Kidney (tissue), 14 donors: ENCODE results near the gene EXD2. TPM values are rescaled to one million over a fixed set of nuclear protein-coding genes. Genes with fewer than 3 reads are reported as not detected.

Source experiments
- DNase-seq, 5 donors: peaks; one replicate each; pipeline ENCODE4 v3.0.0-alpha.2; 2013 to 2020
- FAIRE-seq: peaks from 2 replicates; lab custom pipeline; 2012; peaks lifted over from hg19 to GRCh38; lab: Jason Lieb, UNC
- H3K27ac ChIP-seq, 2 donors: one replicate each; pipeline ENCODE4 v1.7.0; 2013; ENCODE audit warnings: low read depth in 2 of 2, low read length in 2 of 2, inconsistent platforms in 1 of 2
- H3K27me3 ChIP-seq: one replicate; pipeline ENCODE4 v1.7.1; 2013; ENCODE audit warnings: low read length, inconsistent platforms; ENCODE audit not compliant: control insufficient read depth, insufficient read depth
- H3K36me3 ChIP-seq, 3 donors: one replicate each; pipeline versions ENCODE4 v1.7.0 to v1.7.1; 2013; ENCODE audit warnings: low read length in 3 of 3, control low read depth in 1 of 3, inconsistent platforms in 1 of 3; ENCODE audit not compliant: insufficient read depth in 3 of 3, control insufficient read depth in 2 of 3
- H3K4me1 ChIP-seq, 3 donors: one replicate each; pipeline versions ENCODE4 v1.7.0 to v1.7.1; 2013; ENCODE audit warnings: low read length in 3 of 3, inconsistent platforms in 1 of 3, low read depth in 1 of 3; ENCODE audit not compliant: control insufficient read depth in 2 of 3, insufficient read depth in 2 of 3
- H3K4me3 ChIP-seq, 3 donors: one replicate each; pipeline versions ENCODE4 v1.7.0 to v1.8.1; 2013; ENCODE audit warnings: low read length in 3 of 3, control low read depth in 1 of 3, inconsistent platforms in 1 of 3
- H3K9ac ChIP-seq, 3 donors: one replicate each; pipeline versions ENCODE4 v1.7.0 to v1.7.1; 2013; ENCODE audit warnings: low read length in 3 of 3, control low read depth in 1 of 3, inconsistent platforms in 1 of 3
- H3K9me3 ChIP-seq, 3 donors: one replicate each; pipeline versions ENCODE4 v1.7.0 to v1.7.1; 2013; ENCODE audit warnings: low read length in 3 of 3, control low read depth in 1 of 3, inconsistent platforms in 1 of 3; ENCODE audit not compliant: control insufficient read depth in 2 of 3, insufficient read depth in 1 of 3
- intact Hi-C: fragments of 100-400 bp; cut with DNase I; formaldehyde crosslinking; loops from one replicate; pipeline ENCODE4 v1.11.1; 2022
- polyA plus RNA-seq: library from polyadenylated mRNA; stranded (reverse); fragments of 350-450 nt; fragmentation: Illumina TruSeq; extraction: RNeasy Lipid Tissue Mini Kit (QIAGEN cat#74804); gene quantifications from one replicate; pipeline ENCODE4 v1.2.3, GENCODE V29; 2014; ENCODE audit warnings: low read depth, low replicate concordance; ENCODE audit not compliant: insufficient read depth
- total RNA-seq: library from RNA; stranded (reverse); fragmentation: NEBNext Ultra II Directional; extraction: Animal tissue kit (Norgen Biotek cat#: 25700); gene quantifications from one replicate; pipeline ENCODE4 v1.2.1, GENCODE V29; 2021
- TF ChIP-seq, protein P1 (sequence below): IDR thresholded peaks from 3 replicates; pipeline ENCODE4 v1.5.1; 2012; ENCODE audit warnings: mild to moderate bottlenecking, moderate library complexity, borderline replicate concordance; ENCODE audit not compliant: insufficient read depth; ENCODE audit errors: extremely low read depth
- donor health status: control.
- donor health status: control.
- donor health status: control.
- donor health status: control.
- donor health status: control.
- donor health status: DM: yes; HTN: yes; CAD: no.
- donor health status: Normal renal cell carcinoma (clear cell type).

Gene EXD2
- total and polyA plus RNA-seq, 2 donors from 2014 or later, result 13.7 to 24.5 TPM

- no peaks in the 10 kb centered on the region for H3K27me3 ChIP-seq
- FAIRE-seq (no peak), DNase-seq (peak in 1 of 5 donors; percentile 51)
- no peak overlapping the region for H3K9ac ChIP-seq
- H3K4me3 ChIP-seq, result no peak overlapping the region
- H3K27ac ChIP-seq, result no peak overlapping the region
- no peaks in the 10 kb centered on the region for H3K36me3 ChIP-seq
- no peaks in the 10 kb centered on the region for H3K9me3 ChIP-seq
- H3K4me1 ChIP-seq, result peaks cover 0 to 13% (median 5%) of the 10 kb centered on the region in 3 donors
- intact Hi-C loops, result no loop called here
- TF ChIP-seq, protein P1, sequence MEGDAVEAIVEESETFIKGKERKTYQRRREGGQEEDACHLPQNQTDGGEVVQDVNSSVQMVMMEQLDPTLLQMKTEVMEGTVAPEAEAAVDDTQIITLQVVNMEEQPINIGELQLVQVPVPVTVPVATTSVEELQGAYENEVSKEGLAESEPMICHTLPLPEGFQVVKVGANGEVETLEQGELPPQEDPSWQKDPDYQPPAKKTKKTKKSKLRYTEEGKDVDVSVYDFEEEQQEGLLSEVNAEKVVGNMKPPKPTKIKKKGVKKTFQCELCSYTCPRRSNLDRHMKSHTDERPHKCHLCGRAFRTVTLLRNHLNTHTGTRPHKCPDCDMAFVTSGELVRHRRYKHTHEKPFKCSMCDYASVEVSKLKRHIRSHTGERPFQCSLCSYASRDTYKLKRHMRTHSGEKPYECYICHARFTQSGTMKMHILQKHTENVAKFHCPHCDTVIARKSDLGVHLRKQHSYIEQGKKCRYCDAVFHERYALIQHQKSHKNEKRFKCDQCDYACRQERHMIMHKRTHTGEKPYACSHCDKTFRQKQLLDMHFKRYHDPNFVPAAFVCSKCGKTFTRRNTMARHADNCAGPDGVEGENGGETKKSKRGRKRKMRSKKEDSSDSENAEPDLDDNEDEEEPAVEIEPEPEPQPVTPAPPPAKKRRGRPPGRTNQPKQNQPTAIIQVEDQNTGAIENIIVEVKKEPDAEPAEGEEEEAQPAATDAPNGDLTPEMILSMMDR, result no peak
Measured at GRCh38 chr14:69284170-69284569, 92.9 kb downstream of the EXD2 start.

- FAIRE-seq, result no peak
- intact Hi-C loops, result no loop called here
- peak in 1 of 5 donors; percentile 37 for DNase-seq
Measured at GRCh38 chr14:69285661-69286255, 94.5 kb downstream of the EXD2 start.

GRCh38 chr14:69287098-69288010 is 96.1 kb downstream of the EXD2 start:
- FAIRE-seq, result no peak
- intact Hi-C loops, result no loop called here
- TF ChIP-seq, protein P1, result no peak
- peak overlapping the region; percentile 3 to 23 for H3K27ac ChIP-seq
- H3K9ac ChIP-seq, result no peak overlapping the region
- no peak overlapping the region for H3K4me3 ChIP-seq
- no peaks in the 10 kb centered on the region for H3K9me3 ChIP-seq
- no peaks in the 10 kb centered on the region for H3K36me3 ChIP-seq
- H3K4me1 ChIP-seq, result peaks cover 0 to 14% (median 5%) of the 10 kb centered on the region in 3 donors
- no peaks in the 10 kb centered on the region for H3K27me3 ChIP-seq
- peak in 1 of 5 donors; percentile 67 for DNase-seq

More at GRCh38 chr14:69285661-69286255, 94.5 kb downstream of the EXD2 start:
- Histone ChIP-seq H3K4me1 (peaks cover 0 to 14% (median 5%) of the 10 kb centered on the region in 3 donors), H3K27me3 (no peaks in the 10 kb centered on the region), H3K27ac (no peak overlapping the region), H3K9me3 (no peaks in the 10 kb centered on the region), H3K4me3 (no peak overlapping the region), H3K36me3 (no peaks in the 10 kb centered on the region), H3K9ac (no peak overlapping the region)
- TF ChIP-seq, protein P1, result no peak
